Neural cell (in vitro differentiated cells): Measurements from ENCODE around the gene TPR. TPM values are rescaled to one million over a fixed set of nuclear protein-coding genes. Genes with fewer than 3 reads are reported as not detected.

Experiments used
- H2AFZ ChIP-seq: fragments of 200-600, 300-800 bp; sonication (generic), shearing (Covaris generic); 2 replicates; pipeline ENCODE4 v1.6.0; 2014; ENCODE audit warnings: low read depth, mild to moderate bottlenecking, antibody characterized with exemption, low read length, moderate library complexity
- H3F3A ChIP-seq: fragments of 200-600 bp; shearing (Covaris generic); 2 replicates; pipeline ENCODE4 v1.6.1; 2016; ENCODE audit warnings: mild to moderate bottlenecking, moderate library complexity, mixed read lengths, antibody characterized with exemption, low read length; ENCODE audit not compliant: insufficient read depth, poor library complexity, severe bottlenecking
- H3K27ac ChIP-seq: fragments of 200-600, 300-800 bp; sonication (generic), shearing (Covaris generic); 2 replicates; pipeline ENCODE4 v1.5.1; 2014; ENCODE audit warnings: mild to moderate bottlenecking, low read length, moderate library complexity
- H3K27me3 ChIP-seq: fragments of 300-800, 200-600 bp; sonication (generic), shearing (Covaris generic); 2 replicates; pipeline ENCODE4 v1.6.0; 2014; ENCODE audit warnings: mild to moderate bottlenecking, low read depth, low read length, moderate library complexity; ENCODE audit not compliant: insufficient read depth
- H3K36me3 ChIP-seq: fragments of 300-800, 200-600 bp; sonication (generic), shearing (Covaris generic); 2 replicates; pipeline ENCODE4 v1.5.1; 2014; ENCODE audit warnings: mild to moderate bottlenecking, antibody characterized with exemption, low read length, moderate library complexity; ENCODE audit not compliant: insufficient read depth
- H3K4me2 ChIP-seq: fragments of 300-800, 200-600 bp; sonication (generic), shearing (Covaris generic); 2 replicates; pipeline ENCODE4 v1.6.0; 2014; ENCODE audit warnings: mild to moderate bottlenecking, low read length
- H3K4me3 ChIP-seq: fragments of 300-800, 200-600 bp; sonication (generic), shearing (Covaris generic); 2 replicates; pipeline ENCODE4 v1.5.1; 2014; ENCODE audit warnings: mild to moderate bottlenecking, low read length, moderate library complexity
- H3K79me2 ChIP-seq: fragments of 200-600 bp; shearing (Covaris generic); replicated peaks from 2 replicates; pipeline ENCODE4 v1.6.0; 2014; ENCODE audit warnings: mild to moderate bottlenecking, low read length, moderate library complexity; ENCODE audit not compliant: insufficient read depth
- H3K9ac ChIP-seq: fragments of 300-800, 200-600 bp; sonication (generic), shearing (Covaris generic); 2 replicates; pipeline ENCODE4 v1.6.1; 2016; ENCODE audit warnings: mild to moderate bottlenecking, low read length, mixed read lengths
- H3K9me2 ChIP-seq: fragments of 200-600 bp; shearing (Covaris generic); 2 replicates; pipeline ENCODE4 v1.6.1; 2016; ENCODE audit warnings: mild to moderate bottlenecking, low read length, mixed read lengths; ENCODE audit not compliant: insufficient read depth
- H3K9me3 ChIP-seq: fragments of 200-600, 300-800 bp; sonication (generic), shearing (Covaris generic); 2 replicates; pipeline ENCODE4 v1.6.1; 2016; ENCODE audit warnings: mild to moderate bottlenecking, mixed run types, low read length, moderate library complexity, mixed read lengths
- H4K20me1 ChIP-seq: fragments of 200-600 bp; shearing (Covaris generic); 2 replicates; pipeline ENCODE4 v1.6.1; 2016; ENCODE audit warnings: mild to moderate bottlenecking, mixed run types; ENCODE audit not compliant: insufficient read depth
- CTCF ChIP-seq: fragments of 450-650 bp; IDR thresholded peaks from 2 replicates; pipeline ENCODE4 v1.5.1; 2014; ENCODE audit warnings: antibody characterized with exemption, mild to moderate bottlenecking, moderate library complexity; ENCODE audit not compliant: poor library complexity, severe bottlenecking
- EP300 ChIP-seq: fragments of 450-650 bp; conservative IDR thresholded peaks from 2 replicates; pipeline ENCODE4 v1.6.1; 2014; ENCODE audit warnings: antibody characterized with exemption, mild to moderate bottlenecking, moderate library complexity; ENCODE audit not compliant: poor library complexity, severe bottlenecking
- EZH2 ChIP-seq: fragments of 200-600, 300-800 bp; shearing (Covaris generic), sonication (generic); IDR thresholded peaks from 2 replicates; pipeline ENCODE4 v1.6.1; 2014; ENCODE audit warnings: antibody characterized with exemption, low read length, borderline replicate concordance, mild to moderate bottlenecking; ENCODE audit not compliant: insufficient read depth, poor library complexity, severe bottlenecking
- MXI1 ChIP-seq: fragments of 450-650 bp; conservative IDR thresholded peaks from 2 replicates; pipeline ENCODE4 v1.6.1; 2014; ENCODE audit warnings: antibody characterized with exemption, mild to moderate bottlenecking; ENCODE audit not compliant: poor library complexity, severe bottlenecking
- POLR2AphosphoS5 ChIP-seq: IDR thresholded peaks from 2 replicates; pipeline ENCODE4 v1.6.1; 2012
- RAD21 ChIP-seq: fragments of 450-650 bp; conservative IDR thresholded peaks from 2 replicates; pipeline ENCODE4 v1.6.1; 2014; ENCODE audit warnings: antibody characterized with exemption, mild to moderate bottlenecking, moderate library complexity
- REST ChIP-seq: IDR thresholded peaks from 2 replicates; pipeline ENCODE4 v1.6.1; 2012; ENCODE audit warnings: borderline replicate concordance
- TAF1 ChIP-seq: IDR thresholded peaks from 2 replicates; pipeline ENCODE4 v1.6.1; 2012; ENCODE audit warnings: low read depth
- polyA plus RNA-seq: library from polyadenylated mRNA; depleted of rRNA; stranded (reverse); fragments of >200 nt; gene quantifications from 2 replicates; pipeline ENCODE4 v1.2.3, GENCODE V29; 2014

Gene TPR
- polyA plus RNA-seq, 1 donor from 2014 or later, result 91.2 TPM

GRCh38 chr1:186386725-186387383, 11.8 kb upstream of the TPR start:
- no peaks in the 10 kb centered on the region for H4K20me1 ChIP-seq
- H3K4me3 ChIP-seq, result no peak overlapping the region
- H3F3A ChIP-seq, result no peaks in the 10 kb centered on the region
- H3K9ac ChIP-seq, result no peak overlapping the region
- TF ChIP-seq TAF1 (no peak), POLR2AphosphoS5 (no peak), RAD21 (no peak), EP300 (no peak)
- H3K9me3 ChIP-seq, result no peaks in the 10 kb centered on the region
- H3K4me2 ChIP-seq, result no peak overlapping the region
- no peaks in the 10 kb centered on the region for H3K79me2 ChIP-seq
- H2AFZ ChIP-seq, result no peak overlapping the region
- no peaks in the 10 kb centered on the region for H3K27me3 ChIP-seq
- H3K27ac ChIP-seq, result no peak overlapping the region
- H3K9me2 ChIP-seq, result no peaks in the 10 kb centered on the region
- no peaks in the 10 kb centered on the region for H3K36me3 ChIP-seq

- peak overlapping the region; percentile 57 for H3K4me2 ChIP-seq
- H3K9me2 ChIP-seq, result no peaks in the 10 kb centered on the region
- no peaks in the 10 kb centered on the region for H3K36me3 ChIP-seq
- no peaks in the 10 kb centered on the region for H3K9me3 ChIP-seq
- H4K20me1 ChIP-seq, result no peaks in the 10 kb centered on the region
- no peaks in the 10 kb centered on the region for H3F3A ChIP-seq
- H3K27me3 ChIP-seq, result no peaks in the 10 kb centered on the region
- H2AFZ ChIP-seq, result peak overlapping the region; percentile 95
- H3K79me2 ChIP-seq, result peaks cover 59% of the 10 kb centered on the region
- H3K4me3 ChIP-seq, result peak overlapping the region; percentile 85
- TF ChIP-seq CTCF (no peak), MXI1 (no peak), REST (no peak)
- peak overlapping the region; percentile 98 for H3K27ac ChIP-seq
- peak overlapping the region; percentile 95 for H3K9ac ChIP-seq
These were observed 871 bp upstream of the TPR start for GRCh38 chr1:186375929-186376319.

- Histone ChIP-seq H4K20me1 (no peaks in the 10 kb centered on the region), H3F3A (no peaks in the 10 kb centered on the region), H3K9me2 (no peaks in the 10 kb centered on the region), H3K4me3 (peak overlapping the region; percentile 85), H3K79me2 (peaks cover 59% of the 10 kb centered on the region), H3K36me3 (no peaks in the 10 kb centered on the region), H3K9ac (peak overlapping the region; percentile 95), H2AFZ (peak overlapping the region; percentile 74), H3K27me3 (no peaks in the 10 kb centered on the region), H3K4me2 (peak overlapping the region; percentile 81), H3K27ac (peak overlapping the region; percentile 98), H3K9me3 (no peaks in the 10 kb centered on the region)
- no peak for TF ChIP-seq REST
- no peak for TF ChIP-seq EZH2
- no peak for TF ChIP-seq CTCF
- TF ChIP-seq TAF1, result no peak
- no peak for TF ChIP-seq EP300
- TF ChIP-seq POLR2AphosphoS5, result no peak
- no peak for TF ChIP-seq MXI1
- no peak for TF ChIP-seq RAD21
These were observed 526 bp downstream of the TPR start for GRCh38 chr1:186374303-186375151.
